HS-27A (cell line): ENCODE data around the gene VASH1.
A peak's percentile ranks its signal among the peaks of the same experiment; 100 is the strongest.

Source experiments
- DNase-seq: peaks from one replicate; pipeline ENCODE4 v3.0.0-alpha.2; 2012; ENCODE audit warnings: low read depth, missing footprints

VASH1 gene

DNA sequence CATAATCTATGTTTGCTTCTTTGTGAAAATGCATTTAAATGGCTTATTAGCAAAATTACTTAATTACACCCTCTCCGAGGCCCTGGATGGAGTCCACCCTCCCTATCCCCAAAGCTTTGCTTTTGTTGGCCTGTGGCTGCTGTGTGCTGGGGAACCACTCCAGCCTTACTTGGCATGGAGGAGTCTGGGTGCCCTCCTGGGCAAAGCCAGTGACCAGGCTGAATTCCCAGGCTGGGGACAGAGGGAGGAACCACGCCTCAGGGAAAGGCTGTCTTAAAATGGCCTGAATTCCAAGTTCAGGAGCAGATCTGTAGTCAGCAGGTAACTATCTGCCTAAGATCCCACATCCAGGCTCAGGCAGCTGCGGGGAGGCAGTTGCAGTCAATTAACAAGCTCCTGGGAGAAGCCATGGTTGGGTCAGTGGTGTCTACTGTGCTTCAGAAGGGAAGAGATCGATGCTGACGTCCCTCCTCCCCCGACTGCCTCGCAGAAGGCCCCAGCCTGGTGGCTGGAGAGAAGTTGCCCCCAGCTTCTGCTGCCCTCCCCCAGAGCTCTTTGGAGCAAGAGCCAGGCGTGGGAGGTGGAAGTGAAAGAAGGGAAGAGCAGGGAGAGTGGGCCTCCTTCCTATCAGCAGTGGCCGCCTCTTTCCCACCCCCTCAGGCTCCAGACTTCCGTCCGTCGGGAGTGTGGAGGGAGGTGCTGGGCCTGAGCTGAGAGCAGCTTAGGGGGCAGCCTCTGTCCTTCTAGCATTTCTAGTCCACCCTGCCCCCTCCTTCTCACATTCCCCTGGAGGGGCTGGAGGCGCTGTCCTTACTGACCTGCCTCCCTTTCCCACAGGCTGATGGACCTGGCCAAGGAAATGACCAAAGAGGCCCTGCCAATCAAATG lies 11.3 kb downstream of the VASH1 start:
- DNase-seq, result no peak

DNA sequence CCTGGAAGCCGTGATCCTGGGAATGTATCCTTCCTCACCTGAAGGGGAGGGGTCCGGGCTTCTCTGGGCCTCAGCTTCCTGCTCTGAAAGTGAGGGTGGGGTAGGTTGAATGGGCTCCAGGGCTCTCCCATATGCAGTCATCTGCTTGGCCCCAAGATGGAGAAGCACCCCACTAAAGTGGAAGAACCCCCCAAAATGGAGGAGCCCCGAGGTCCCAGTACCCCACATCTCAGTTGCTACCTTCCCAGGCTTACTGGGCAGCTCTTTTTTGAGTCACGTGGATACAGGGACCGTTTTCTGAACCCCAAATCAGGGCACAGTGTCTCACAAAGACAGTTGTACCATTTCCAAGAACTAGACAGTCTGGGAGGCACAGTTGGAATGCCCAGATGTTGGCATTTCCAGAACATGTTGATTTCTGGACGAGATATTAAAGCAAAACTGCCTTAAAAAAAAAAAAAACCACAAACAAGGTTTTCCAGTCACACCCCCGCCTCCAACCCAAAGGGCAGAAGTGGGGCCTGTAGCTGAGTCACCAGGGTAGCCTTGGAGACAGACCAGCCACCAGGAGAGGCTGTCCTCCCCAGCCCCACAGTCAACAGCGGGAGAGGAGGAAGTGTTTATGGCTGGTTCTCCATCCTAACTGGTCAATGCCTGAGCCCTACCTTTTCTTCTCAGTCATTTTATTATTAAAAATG lies 12.1 kb downstream of the VASH1 start:
- peak; percentile 17 for DNase-seq

DNA sequence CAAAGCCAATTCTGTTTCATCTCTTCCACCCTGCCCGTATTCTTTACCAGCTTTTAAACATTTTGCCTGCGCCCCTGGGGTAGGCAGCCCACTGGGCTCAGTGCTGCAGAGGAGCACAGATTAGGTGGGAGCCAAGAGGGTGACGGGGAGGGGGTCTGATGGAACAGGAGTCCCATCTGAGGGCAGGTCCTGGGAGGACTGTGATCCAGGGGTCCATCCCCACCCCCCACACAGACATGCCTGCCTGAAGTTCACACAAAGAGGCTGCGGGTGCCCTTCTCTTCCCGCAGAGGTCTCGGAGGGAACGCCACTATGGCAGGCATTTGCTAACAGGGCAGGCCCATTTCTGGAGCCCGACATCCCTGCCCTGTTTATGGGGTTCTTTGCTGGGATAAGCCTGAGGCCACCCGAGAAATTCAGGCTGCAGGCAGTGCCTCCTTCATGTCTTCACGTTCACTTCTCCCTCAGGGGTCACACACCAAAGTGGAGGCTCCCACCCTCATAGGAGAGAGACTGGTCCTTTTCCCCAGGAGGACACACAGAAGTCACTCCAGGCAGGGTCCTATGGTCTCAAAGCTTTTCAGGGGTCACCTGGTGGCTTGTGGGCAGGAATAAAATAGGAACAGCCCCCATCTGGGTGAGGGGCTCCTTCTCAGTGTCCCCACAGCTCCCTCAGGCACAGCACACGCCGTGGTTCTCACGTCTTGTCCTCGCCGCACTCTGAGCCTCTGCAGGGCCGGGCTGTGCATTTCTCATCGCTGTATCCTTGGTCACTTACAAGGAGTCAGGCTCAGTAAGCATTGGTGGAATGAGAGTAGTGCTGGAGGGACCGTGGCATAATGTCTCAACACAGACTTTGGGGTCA lies 12.9 kb downstream of the VASH1 start:
- DNase-seq, result no peak

DNA sequence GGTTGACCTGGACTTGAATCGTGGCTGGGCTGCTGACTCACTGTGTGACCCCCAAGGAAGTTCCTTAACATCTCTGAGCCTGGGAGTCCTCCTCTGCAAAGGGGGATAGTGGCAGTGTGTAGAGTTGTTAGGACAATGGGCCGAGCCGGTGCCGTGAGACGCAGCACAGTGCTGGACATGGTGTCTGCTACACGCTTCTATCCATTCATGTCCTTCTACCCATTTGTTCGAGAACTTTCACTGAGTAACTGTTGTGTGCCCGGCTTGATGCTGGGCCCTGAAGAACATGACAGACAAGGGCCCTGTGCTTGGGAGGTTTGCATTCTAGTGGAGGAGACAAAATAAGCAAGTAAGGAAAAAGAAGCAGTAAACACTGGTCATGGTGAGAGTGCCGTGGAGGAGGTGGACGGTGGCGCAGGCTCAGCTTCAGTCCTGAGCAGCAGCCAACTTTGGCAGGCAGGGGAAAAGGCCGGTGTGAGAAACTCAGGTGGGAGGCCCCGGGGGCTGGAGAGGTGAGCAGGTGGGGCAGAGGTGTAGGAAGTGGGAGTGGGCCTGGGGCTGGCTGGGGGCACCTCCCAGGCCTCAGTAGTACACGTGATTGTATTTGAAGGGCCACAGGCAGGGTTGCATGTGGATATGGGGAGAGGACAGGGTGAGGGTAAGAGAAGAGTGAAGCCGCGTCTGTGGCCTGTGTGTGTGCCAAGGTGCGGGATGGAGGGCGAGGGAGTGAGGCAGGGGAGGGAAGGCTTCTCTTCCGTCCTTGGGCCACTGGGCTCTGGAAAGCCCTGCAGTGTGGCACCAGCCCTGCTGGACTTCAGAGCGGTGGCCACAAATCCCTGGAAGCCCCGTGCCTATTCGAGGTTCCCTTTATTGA lies 13.8 kb downstream of the VASH1 start:
- no peak for DNase-seq

DNA sequence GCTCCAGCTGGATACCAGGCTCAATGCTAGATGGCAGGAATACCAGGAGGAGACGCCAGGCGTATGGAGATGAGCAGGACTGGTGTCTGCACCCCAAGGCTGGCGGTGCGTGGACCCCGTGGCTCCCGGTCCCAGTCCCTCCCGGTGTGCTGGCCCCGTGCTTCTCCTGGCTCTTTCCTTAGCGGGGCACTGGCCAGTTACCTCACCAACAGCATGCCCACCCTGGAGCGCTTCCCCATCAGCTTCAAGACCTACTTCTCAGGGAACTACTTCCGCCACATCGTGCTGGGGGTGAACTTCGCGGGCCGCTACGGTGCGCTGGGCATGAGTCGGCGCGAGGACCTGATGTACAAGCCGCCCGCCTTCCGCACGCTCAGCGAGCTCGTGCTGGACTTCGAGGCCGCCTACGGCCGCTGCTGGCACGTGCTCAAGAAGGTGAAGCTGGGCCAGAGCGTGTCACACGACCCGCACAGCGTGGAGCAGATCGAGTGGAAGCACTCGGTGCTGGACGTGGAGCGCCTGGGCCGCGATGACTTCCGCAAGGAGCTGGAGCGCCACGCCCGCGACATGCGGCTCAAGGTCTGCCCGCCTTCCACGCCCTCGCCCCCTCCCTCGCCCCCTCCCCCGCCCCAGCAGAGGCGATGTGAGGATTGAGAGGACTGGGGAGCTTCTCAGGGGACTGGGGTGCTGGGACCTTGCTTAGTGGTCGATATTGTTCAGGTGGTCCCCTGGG lies 14.6 kb downstream of the VASH1 start:
- DNase-seq, result no peak

DNA sequence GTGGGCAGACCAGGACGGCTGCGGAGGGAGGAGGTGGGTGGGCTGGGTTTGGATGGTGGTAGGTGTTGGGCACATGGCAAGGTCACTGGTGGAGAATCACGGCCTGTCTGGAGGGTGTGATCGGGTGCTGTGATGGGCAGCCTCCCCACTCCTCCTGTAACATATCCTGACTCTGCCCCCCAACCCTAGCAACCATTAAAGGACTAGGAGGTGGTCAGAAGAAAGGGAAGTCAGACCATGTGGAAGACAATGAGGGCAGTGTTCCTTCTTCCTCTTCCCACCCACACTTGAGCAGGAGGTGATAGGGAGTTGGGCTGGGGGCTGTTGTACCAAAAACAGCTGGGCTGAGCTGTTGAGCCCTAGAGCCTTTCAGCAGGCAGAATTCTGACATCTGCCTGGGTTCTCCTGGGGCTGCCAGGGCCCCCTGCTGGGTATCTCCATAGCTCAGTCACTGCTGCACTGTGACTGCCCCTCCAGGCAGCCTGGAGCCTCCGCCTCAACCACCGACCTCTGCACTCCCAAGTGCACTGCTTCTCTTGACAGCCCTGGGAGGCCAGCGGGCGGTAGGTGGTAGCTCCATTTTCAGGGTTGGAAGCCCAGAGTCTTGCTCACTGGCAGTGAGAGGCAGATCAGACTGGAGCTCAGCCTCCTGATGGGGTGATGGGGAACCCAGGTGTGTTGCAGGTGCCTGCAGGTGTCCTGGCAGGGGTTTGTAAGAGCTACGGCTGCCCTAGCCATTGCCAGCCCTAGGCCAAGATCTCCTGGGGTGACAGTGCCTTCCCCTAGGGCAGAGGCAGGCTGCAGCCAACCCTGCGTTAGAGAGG lies 15.4 kb downstream of the VASH1 start:
- no peak for DNase-seq

DNA sequence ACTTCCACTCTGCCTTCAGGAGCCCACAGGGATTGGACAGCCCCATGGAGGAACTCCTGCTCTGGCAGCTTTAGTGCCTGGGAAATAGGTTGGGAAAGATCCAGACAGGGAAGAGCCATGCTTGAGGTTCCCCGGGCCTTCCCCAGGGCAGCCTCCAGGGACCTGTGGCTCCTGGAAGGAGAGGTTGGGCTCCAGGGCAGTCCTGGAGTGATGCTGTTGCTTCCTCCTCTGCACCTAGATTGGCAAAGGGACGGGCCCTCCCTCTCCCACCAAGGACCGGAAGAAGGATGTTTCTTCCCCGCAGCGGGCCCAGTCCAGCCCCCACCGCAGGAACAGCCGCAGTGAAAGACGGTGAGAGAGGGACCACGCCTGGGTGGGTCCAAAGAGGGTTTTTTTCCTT lies 16.5 kb downstream of the VASH1 start:
- DNase-seq, result no peak

DNA sequence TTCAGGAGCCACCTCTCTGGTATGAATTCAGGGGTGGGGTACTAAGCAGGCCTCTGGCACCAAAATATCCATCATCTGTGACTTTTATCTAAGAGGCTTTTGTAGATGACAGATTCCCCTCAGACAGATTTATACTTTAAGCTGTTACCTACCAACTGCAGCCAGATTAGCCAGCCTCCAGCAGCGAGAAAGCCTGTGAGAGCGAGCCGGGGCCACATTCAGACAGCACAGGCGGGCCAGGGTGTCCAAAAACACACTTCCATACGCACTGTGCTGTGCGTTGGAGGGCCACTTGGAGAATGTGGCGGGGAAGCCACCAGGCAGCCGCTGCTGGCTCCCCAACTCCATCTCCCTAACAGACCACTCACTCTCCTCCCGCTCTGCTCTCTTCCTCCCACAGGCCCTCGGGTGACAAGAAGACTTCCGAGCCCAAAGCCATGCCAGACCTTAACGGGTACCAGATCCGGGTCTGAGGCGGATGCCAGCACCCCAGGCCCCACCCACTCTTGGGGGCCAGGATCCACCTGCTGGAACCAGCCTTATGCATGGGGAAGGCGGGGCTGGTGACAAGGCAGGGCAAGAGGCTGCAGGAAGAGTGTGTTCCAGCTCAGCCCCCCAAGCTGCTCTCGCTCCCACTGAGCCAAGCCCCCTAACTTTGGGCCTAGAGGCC lies 17.4 kb downstream of the VASH1 start:
- DNase-seq, result no peak

DNA sequence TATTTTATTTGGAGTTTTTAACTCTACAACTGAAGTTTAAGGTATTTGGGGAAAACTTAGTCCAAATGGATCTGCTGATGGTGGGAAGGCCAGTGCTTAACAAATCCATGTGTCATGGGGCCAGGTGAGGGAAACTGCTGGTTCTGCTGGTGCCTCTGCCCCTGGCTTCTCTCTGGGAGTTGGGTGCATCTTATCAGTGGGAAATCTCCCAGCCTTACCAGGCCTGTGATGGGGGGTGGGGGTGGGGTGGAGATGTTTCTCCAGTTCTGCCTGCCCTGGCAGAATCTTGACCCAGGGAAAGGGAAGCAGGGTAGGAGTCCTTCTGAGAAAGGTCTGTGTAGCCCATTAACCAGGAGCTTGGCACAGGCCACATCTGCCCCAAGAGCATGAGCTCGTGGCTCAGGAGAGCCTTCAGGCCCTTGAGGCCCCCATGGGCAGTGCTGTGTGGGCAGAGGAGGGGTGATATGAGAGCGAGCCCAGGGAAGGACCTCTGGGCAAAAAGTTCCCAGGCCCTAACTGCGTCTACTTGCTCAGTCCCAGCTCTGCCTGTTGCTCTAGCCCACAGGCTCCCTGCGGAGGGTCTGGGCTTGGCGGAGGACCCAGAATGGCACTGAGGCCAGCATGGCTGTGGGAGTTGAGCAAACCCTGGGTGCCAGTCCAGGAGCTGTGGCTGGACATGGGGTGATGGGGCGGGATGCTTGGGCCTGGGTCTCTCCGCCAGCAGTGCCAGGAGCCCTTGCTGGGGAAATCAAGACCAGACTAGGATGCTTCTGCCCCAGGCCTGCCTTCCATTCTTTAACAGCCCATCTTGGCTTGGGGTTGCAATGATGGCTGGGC lies 18.2 kb downstream of the VASH1 start:
- DNase-seq, result no peak

DNA sequence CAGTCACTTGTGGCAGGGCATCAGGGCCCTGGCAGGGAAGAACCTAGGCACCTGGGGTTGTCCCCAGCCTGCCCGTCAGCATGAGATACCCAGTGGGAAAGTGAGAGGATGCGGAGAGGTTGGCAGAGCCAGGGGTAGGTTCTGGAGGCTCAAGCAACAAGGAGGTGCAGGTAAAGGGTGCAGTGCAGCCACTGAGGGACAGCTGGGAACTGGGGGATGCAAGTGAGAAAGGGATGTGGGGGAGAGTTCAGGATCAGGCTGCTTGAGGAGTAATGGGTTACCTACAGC lies 18.7 kb downstream of the VASH1 start:
- no peak for DNase-seq

DNA sequence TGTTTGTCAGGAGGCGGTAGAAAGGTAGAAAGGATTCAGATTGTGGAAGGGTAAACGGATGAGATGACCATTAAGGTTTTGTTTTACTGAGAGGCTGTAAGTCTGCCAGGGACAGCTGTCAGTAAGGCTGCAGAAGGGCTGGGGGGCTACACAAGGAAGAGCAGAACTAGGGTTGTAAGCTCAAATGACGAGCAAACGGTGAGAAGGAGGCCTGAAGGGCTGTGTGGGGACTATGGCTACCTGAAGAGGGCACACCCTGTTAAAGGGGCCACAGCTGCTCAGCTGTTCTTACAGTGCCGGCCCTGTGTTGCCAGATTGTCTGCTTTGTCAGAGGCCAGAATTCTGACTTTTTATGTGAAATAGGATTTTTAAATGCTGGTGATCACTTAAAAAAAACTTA lies 19.1 kb downstream of the VASH1 start:
- no peak for DNase-seq

DNA sequence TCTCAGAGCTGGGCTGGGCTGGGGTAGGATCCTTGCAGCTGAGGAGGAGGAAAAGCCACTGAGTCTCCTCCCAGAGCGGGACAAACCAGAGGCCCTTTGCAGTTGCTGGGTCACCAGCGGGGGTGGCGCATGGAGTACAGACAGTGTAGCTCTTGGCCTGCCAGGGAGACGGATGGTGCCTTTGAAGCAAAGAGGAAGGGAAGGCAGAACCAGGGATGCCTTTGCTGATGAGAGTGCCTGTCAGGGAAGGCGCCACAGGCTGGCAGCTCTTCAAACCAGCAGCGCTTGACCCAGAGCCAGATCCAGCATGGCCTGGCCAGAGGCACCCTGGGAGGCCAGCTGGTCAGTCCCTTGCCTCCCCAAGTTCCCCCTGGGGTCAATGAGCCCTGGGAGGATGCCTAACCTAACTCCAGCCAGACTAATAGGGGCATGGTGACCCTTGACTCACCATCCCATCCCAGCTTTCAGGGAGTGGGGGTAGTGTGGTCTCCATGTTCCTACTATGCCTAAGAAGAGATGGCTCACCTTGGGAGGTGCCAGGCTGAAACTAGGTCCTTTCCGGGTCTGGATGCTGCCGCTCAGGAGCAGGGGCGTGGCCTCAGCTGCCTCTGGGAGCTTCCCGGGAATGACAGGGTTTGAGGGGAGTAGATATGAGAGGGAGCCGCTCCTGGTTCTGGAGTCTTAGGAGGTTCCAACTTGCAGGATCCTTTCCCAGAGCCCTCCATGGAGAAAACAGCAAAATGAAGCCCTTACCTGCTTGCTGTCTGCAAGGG lies 19.8 kb downstream of the VASH1 start:
- no peak for DNase-seq

DNA sequence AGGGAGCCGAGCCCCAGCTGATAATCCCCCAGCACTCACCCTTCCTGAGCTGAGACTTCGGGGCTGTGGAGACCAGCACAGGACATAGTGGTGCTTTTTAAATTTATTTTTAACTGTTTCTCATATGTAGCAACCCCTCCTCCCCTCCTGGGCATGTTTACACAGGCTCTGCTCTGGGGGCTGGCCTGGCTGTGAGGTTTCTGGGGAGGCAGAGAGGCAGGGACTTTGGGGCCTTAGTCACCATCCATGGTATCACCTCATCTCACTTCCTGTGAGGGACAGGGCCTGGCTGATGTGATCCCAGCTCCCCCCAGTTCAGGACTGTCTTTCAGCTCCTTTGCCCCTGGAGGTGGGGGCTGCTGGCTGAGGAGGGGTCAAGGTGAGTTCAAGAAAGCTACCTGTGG lies 20.4 kb downstream of the VASH1 start:
- no peak for DNase-seq

DNA sequence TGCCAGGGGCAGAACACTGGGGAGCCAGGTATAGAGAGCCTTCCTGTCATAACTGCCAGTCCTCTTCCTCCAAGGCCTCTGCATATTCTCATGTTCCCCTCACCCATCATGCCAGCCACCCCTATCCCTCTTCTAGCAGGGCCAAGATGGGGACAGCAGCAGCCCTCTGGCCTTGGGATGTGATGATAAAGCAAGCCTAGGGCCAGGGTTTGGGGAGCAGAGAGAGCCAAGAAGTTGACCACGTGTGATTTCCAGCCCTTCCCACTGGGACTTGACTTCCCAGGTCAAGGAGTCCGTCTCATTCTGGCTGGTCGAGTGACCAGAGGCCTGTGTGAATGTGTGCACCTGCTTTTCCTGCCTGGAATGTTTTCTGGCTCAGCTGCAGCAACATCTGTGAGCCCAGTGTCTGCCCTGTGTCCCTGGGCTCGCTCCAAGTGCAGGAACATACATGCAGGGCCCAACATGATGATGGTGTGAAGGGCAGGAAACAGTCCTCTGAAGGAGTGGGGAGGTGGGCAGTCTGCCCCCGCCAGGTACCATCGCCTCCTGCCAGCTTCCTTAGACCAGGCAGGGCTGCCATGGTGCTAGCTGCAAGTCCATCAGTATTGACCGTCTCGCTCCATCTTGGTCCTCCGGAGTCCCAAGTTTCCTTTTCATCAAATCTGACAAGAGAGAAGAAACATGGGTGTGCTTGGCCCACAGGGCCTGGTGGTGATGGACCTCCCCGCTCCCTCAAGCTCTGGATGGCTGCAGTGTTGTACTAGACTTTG lies 21.0 kb downstream of the VASH1 start:
- DNase-seq, result no peak

DNA sequence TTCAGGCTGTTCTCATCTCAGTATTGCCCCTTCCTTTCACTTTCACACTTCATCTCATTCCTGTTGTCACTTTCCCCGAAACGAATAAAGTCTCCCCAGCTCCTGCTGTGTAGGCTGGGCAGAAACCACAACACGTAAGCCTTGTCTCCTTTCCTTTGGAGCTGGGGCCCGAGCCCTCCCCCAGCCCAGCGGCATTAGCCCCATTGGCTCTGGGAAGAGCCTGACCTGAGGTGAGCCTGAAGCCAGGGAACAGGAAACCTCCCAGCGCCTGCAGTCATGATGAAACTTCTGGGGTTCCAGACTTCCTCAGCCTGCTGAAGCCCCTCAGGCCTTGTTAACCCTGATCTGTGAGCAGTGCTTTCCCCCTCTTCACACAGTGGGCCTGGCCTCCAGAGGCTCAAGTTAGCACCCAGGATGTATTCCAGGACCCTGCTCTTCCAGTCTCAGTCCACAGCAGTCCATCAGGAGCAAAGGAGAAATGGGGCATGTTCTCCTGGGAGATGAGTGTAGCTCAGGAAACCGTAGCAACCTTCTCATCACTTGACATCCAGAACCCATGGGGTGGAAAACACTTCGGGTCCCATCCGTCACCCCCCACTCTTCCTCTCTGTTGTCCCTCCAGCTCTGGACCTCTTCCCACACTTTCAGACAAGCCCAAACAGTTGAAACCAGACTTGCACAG lies 21.8 kb downstream of the VASH1 start:
- DNase-seq, result no peak

DNA sequence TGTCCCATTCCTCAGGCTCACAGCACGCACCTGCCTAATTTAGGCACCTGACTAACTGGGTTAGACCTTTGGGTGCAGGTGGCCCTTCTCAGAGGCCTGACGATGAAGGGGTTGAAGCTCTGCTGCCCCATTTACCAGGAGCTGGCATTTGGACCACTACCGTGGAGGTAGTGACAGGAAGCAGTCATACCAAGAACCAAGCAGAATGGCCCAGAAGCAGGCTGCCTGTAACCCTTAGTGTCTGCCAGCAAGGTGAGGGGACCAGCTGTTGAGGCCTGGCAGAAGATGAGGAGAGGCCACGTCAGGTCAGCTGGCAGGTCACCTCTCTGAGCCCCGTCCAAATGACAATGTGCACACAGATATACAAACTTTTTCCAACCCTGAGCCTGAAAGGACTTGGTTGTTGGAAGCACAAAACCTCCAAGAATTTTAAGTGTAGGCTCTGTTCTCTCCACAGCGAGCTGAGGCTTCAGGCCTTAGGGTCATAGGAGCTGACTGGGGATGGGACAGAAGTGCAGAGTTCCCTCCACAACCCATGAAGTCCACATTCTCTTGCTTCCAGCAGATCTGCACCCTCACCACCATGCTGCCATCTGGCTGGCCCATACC lies 23.1 kb downstream of the VASH1 start:
- DNase-seq, result no peak
